ENCODE data around the gene MFSD6L.

DNA sequence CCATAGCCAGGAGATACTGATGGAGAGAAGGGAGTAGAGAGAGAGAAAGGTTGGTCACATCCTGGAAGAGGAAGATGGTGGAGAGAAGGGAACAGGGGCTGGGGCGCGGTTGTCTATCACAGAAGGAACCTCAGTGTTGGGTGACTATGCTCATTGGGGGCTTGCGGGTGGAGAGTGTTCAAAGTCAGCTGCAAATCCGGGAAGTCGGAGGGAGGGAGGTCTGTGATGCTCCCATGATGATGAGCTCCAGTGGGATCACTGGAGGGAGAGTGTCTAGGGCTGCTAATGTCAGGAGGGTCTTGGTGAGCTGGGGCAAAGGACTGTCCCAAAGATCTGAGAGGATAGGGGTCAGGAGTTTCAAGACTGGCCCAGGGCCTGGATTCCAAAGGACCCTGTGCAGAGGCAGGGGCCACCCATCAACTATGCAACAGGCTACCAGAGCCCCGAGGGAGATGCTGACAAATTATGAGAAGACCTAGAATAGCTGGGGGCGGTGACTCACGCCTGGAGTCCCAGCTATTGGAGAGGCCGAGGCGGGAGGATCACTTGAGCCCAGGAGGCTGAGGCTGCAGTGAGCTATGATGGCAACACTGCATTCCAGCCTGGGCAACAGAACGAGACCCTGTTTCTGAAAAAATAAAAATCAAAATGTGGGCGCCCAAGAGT lies 43.4 kb downstream of the MFSD6L start:
- TF ChIP-seq TEAD3 (CRISPR knock-in tag; optimal IDR thresholded peaks at IDR 0.05; ENCODE audit: borderline replicate concordance) = no peak
- TF ChIP-seq ZNF713 (CRISPR knock-in tag; IDR thresholded peaks at IDR 0.05) = no peak
- TF ChIP-seq, protein P1, sequence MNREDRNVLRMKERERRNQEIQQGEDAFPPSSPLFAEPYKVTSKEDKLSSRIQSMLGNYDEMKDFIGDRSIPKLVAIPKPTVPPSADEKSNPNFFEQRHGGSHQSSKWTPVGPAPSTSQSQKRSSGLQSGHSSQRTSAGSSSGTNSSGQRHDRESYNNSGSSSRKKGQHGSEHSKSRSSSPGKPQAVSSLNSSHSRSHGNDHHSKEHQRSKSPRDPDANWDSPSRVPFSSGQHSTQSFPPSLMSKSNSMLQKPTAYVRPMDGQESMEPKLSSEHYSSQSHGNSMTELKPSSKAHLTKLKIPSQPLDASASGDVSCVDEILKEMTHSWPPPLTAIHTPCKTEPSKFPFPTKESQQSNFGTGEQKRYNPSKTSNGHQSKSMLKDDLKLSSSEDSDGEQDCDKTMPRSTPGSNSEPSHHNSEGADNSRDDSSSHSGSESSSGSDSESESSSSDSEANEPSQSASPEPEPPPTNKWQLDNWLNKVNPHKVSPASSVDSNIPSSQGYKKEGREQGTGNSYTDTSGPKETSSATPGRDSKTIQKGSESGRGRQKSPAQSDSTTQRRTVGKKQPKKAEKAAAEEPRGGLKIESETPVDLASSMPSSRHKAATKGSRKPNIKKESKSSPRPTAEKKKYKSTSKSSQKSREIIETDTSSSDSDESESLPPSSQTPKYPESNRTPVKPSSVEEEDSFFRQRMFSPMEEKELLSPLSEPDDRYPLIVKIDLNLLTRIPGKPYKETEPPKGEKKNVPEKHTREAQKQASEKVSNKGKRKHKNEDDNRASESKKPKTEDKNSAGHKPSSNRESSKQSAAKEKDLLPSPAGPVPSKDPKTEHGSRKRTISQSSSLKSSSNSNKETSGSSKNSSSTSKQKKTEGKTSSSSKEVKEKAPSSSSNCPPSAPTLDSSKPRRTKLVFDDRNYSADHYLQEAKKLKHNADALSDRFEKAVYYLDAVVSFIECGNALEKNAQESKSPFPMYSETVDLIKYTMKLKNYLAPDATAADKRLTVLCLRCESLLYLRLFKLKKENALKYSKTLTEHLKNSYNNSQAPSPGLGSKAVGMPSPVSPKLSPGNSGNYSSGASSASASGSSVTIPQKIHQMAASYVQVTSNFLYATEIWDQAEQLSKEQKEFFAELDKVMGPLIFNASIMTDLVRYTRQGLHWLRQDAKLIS (CRISPR knock-in tag; IDR thresholded peaks at IDR 0.05) = no peak
- TF ChIP-seq BHLHE40 (IDR thresholded peaks at IDR 0.05; ENCODE audit: low read length) = no peak
- TF ChIP-seq, protein P2, sequence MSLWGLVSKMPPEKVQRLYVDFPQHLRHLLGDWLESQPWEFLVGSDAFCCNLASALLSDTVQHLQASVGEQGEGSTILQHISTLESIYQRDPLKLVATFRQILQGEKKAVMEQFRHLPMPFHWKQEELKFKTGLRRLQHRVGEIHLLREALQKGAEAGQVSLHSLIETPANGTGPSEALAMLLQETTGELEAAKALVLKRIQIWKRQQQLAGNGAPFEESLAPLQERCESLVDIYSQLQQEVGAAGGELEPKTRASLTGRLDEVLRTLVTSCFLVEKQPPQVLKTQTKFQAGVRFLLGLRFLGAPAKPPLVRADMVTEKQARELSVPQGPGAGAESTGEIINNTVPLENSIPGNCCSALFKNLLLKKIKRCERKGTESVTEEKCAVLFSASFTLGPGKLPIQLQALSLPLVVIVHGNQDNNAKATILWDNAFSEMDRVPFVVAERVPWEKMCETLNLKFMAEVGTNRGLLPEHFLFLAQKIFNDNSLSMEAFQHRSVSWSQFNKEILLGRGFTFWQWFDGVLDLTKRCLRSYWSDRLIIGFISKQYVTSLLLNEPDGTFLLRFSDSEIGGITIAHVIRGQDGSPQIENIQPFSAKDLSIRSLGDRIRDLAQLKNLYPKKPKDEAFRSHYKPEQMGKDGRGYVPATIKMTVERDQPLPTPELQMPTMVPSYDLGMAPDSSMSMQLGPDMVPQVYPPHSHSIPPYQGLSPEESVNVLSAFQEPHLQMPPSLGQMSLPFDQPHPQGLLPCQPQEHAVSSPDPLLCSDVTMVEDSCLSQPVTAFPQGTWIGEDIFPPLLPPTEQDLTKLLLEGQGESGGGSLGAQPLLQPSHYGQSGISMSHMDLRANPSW (CRISPR knock-in tag; IDR thresholded peaks at IDR 0.05; ENCODE audit: borderline replicate concordance) = no peak
- no peak for TF ChIP-seq SMARCC2 (IDR thresholded peaks at IDR 0.05)
- TF ChIP-seq, protein P3, sequence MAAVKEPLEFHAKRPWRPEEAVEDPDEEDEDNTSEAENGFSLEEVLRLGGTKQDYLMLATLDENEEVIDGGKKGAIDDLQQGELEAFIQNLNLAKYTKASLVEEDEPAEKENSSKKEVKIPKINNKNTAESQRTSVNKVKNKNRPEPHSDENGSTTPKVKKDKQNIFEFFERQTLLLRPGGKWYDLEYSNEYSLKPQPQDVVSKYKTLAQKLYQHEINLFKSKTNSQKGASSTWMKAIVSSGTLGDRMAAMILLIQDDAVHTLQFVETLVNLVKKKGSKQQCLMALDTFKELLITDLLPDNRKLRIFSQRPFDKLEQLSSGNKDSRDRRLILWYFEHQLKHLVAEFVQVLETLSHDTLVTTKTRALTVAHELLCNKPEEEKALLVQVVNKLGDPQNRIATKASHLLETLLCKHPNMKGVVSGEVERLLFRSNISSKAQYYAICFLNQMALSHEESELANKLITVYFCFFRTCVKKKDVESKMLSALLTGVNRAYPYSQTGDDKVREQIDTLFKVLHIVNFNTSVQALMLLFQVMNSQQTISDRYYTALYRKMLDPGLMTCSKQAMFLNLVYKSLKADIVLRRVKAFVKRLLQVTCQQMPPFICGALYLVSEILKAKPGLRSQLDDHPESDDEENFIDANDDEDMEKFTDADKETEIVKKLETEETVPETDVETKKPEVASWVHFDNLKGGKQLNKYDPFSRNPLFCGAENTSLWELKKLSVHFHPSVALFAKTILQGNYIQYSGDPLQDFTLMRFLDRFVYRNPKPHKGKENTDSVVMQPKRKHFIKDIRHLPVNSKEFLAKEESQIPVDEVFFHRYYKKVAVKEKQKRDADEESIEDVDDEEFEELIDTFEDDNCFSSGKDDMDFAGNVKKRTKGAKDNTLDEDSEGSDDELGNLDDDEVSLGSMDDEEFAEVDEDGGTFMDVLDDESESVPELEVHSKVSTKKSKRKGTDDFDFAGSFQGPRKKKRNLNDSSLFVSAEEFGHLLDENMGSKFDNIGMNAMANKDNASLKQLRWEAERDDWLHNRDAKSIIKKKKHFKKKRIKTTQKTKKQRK (IDR thresholded peaks at IDR 0.05; ENCODE audit: low read length) = no peak
- no peak for TF ChIP-seq YEATS4 (CRISPR knock-in tag; IDR thresholded peaks at IDR 0.05; ENCODE audit: borderline replicate concordance)
- no peak for TF ChIP-seq ATF7 (IDR thresholded peaks at IDR 0.05)
- TF ChIP-seq ATF7 (CRISPR knock-in tag; IDR thresholded peaks at IDR 0.05) = no peak
